Suppressor macrophage treated with lipopolysaccharide for 1 hour (primary cell): ENCODE measurements around the gene IFT122.
A peak's percentile ranks its signal among the peaks of the same experiment; 100 is the strongest.
"Not testable (repeated sequence)": the region's sequence is repeated elsewhere in the genome, so short reads cannot be mapped to it uniquely, and the experiment has no call there.

Source experiments
- DNase-seq, 3 donors: peaks; one replicate each; pipeline ENCODE4 v3.0.0-alpha.2; 2020 to 2022

IFT122 gene

GRCh38 chr3:129474984-129475804, 35.2 kb downstream of the IFT122 start:
- DNase-seq = no peak

- no peak for DNase-seq
Observed at GRCh38 chr3:129475863-129476262, 35.8 kb downstream of the IFT122 start.

DNA sequence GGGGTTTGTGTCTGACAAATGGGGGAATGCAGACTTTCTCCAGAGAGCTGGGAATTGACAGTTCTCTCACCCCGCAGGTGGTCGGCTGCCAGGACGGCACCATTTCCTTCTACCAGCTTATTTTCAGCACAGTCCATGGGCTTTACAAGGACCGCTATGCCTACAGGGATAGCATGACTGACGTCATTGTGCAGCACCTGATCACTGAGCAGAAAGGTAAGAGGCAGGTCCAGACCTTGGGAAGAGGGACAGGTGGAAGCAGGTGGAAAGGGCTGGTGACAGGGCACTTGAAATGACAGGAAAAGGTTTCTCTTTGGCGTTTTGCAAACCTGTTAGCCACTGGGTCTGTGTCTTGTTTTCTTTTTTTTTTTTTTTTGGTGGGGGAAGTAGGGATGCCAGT, 36.6 kb downstream of the IFT122 start:
- no peak for DNase-seq

DNA sequence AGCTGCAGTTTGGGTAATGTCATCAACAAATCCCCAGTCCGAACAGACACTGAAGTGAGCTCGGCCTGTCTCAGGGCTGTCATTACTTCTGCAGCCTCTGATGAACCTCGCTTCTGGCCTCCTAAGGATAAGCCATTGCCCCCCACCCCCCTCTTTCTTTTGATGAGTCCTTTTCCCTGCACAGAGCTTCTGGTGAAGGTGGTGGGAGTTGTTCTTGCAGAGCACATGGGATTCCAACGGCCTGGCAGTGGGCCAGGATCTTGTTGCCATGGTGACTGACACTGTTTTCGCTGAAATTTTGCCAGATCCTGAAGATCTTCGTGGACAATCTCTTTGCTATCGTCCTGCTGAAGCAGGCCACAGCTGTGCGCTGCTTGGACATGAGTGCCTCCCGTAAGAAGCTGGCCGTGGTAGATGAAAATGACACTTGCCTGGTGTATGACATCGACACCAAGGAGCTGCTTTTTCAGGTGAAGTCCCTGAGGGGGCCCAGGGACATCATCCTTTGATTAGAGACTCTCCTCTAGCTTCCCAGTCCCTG, 41.3 kb downstream of the IFT122 start:
- DNase-seq = not testable (repeated sequence)

DNA sequence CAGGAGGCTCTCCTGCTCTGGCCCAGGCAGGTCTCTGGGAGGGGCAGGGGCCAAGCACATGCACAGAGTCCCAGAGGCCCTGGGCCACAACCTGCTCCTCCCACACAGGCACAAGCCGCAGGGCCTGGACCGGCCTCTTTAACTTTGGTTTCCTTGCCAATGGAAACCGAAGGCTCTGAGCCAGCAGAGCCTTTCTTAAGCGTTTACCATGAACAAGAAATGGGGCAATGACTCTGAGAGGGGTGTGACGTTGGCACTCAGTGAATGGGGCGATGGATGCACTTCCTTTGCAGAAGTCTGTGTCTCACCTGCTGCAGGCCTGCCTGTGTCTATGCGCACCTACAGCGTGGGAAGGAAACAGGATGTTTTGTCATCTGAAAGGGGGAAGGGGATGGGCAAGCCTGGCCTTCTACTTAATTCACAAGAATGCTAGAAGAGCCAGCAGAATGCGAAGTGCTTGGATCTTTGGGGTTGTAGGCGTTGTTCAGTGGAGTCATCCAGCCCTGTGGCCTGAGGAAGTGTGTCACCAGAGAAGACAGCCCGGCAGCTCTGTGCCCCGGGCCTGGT, 41.8 kb downstream of the IFT122 start:
- DNase-seq = peak; percentile 43 to 50 (median 48)

- DNase-seq = no peak
Observed at GRCh38 chr3:129482721-129483120, 42.7 kb downstream of the IFT122 start.

- no peak for DNase-seq
Observed at GRCh38 chr3:129483870-129484269, 43.8 kb downstream of the IFT122 start.

DNA sequence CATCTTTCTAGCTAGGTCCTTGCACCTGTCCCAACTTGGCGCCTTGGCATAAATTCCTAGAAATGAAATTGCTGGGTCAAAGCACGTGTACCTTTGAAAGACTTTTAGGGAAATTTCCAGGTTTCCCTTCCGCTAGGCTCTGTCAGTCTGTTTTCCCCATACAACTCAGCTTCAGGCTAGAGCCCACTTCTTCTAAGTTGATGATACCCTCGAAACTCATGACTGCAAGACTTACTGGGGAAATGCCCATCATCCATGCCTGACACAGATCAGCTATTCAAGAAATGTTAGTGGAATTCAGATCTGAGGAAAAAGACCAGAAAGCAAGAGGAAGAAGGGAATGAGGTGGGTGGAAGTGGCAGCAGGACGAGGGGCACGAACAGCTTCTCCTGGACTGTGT, 45.1 kb downstream of the IFT122 start:
- peak; percentile 60 to 72 (median 63) for DNase-seq

DNA sequence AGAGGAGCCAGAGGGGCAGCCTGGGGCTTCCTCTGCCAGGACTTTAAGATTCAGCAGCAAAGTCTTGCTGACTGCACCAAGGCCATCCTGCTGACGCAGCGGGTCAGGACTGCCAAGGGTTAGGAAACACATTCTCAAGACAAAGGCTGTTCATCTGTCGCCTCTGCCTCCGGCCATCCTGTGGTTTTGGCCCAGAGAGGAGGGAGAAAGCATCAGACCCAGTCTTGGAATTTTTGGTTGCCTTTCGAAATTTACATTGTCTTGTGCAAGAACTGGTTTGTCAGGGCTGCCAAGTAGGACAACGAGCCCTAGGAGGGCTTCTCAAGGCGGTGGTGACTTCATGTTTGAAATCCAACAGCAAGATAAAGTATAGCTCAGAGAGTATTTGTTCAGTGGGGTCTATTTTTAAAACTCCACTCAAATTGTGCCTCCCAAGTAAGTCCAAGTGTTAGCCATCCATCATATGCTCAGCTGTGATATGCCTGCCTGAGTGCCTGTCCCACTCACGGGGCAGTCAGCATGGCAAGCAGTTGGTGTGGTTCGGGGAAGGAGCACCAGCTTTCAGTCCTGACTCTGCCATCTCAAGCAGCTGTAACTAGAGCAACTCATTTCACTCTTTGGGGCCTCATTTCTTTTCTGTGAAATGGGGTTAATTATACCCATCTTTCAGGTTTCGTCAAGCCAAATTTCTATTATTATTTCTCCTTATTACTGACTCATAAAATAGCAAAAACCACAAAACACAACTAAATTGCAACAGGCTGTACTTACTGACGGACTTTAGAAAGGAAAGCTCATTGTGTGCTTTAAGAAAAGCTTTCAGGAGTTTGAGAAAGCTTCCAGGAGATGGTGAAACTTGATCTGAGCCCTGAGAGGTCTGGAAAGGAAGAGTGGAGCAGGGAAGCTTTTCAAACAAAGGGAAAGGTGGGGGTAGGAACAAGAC, 46.0 kb downstream of the IFT122 start:
- DNase-seq = peak; percentile 95 to 99 (median 98)

GRCh38 chr3:129486664-129487035, 46.6 kb downstream of the IFT122 start:
- no peak for DNase-seq

DNA sequence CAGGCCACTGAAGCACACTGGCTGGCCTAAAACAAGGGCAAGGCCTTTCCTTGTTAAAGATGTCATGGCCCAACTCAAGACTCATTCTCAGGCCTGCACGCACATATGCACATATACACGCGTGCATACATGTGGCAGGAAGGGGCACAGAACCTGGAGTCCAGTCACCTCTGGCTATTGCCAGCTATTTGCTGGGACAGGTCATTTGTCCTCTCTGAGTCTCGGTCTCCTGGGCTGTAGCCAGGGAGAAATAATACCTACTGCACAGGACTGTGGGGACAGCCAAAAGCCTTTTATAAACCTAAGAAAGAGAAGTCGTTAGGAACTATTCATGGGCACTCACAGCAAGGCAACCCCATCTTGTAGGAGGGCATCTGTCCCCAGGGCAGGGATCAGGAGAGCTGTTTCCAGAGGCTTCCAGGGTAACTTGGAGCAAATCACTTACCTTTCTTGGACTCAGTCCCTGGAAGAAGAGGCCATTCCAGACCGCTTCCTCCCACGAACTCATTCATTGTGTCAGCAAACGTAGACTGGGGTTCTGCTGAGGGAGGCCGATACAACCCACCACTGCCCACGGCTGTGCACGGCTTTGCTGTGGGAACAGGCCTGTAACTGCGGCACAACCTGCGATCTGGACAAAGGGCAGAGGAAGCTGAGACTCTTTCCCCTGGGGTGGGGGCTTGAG, 47.3 kb downstream of the IFT122 start:
- DNase-seq = peak in 1 of 3 donors; percentile 26

GRCh38 chr3:129487868-129488335, 47.9 kb downstream of the IFT122 start:
- not testable (repeated sequence) for DNase-seq

GRCh38 chr3:129489258-129489657, 49.2 kb downstream of the IFT122 start:
- DNase-seq = peak; percentile 81 to 90 (median 87)

DNA sequence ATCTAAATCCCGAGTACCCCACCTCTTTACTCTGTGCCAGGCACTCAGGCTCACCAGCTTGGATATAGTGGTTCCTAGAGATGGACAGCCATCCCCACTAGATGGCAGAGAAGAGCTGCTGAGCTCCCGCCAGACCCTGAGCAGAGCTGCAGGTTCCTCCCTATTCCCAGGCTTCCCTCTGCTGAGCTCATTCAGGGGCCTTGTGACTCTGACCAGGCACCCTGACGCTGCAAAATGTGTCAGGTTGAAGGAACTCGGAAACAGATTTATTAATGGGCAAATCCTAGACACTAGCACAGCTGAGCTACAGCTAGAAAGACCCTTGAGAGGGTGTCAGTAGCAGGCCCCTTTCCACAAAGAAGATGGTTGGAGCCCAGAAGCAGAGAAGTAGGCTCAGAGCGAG, 50.2 kb downstream of the IFT122 start:
- peak; percentile 96 to 98 (median 98) for DNase-seq

GRCh38 chr3:129491077-129491476, 51.1 kb downstream of the IFT122 start:
- DNase-seq = not testable (repeated sequence)

GRCh38 chr3:129491794-129492193, 51.8 kb downstream of the IFT122 start:
- no peak for DNase-seq

DNA sequence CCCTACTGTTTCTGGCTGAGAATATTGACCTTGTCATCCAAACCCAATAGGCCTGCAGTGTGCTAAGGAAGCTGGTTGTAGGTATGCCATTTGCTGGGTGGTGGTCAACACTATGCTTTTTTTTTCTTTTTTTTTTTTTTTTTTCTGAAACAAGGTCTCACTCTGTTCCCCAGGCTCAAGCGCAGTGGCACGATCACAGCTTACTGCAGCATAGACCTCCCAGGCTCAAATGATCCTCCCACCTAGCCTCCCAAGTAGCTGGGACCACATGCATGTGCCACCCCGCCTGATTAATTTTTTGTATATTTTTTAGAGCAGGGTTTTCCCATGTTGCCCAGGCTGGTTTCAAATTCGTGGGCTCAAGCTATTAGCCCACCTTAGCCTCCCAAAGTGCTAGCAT, 52.7 kb downstream of the IFT122 start:
- no peak for DNase-seq

DNA sequence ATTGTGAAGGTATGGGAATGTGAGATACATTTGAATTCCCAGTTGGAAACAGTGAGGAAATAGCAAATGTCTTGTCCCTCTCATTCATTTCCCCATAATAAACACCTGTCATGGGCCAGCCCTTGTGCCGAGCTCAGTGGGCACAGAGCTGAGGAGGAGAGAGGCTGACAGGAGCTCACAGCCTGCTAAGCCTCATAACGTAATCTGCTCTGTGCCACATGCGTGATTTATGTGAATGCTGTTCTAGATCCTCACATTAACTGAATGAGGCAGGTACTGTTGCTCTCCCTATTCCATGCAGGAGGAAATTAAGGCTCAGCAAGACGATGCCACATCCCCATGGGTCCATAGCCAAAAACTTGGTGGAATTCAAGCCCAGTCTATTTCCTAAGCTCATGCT, 53.2 kb downstream of the IFT122 start:
- no peak for DNase-seq

- DNase-seq = not testable (repeated sequence)
Observed at GRCh38 chr3:129494499-129494898, 54.5 kb downstream of the IFT122 start.

- not testable (repeated sequence) for DNase-seq
Observed at GRCh38 chr3:129495006-129495639, 55.1 kb downstream of the IFT122 start.

DNA sequence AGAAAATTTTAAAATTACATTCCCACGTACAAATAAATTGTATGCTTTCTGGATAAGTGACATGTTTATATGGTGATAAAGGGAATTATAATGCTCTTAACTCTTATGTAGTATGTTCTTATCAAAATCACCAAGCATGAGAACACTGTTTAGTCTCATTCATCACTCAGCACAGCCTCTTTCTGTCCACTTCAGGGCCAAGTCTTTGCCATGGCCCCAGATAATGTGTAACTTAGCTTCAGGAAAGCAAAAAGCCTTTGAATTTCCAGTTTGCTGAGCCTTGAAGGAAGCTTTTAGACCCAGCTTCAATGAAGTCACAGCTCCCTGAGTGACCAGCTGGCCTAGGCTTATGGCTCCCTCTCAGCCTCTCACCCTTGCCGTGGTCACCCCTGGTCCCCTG, 57.9 kb downstream of the IFT122 start:
- not testable (repeated sequence) for DNase-seq
